EL (cell line): ENCODE data around the gene NELFA.
"Not testable (repeated sequence)": the region's sequence is repeated elsewhere in the genome, so short reads cannot be mapped to it uniquely, and the experiment has no call there.

ENCODE experiments used
- DNase-seq: peaks from one replicate; pipeline ENCODE4 v3.0.0-alpha.2; 2016

NELFA gene

GRCh38 chr4:1993718-1994516 is 14.9 kb downstream of the NELFA start:
- not testable (repeated sequence) for DNase-seq

DNA sequence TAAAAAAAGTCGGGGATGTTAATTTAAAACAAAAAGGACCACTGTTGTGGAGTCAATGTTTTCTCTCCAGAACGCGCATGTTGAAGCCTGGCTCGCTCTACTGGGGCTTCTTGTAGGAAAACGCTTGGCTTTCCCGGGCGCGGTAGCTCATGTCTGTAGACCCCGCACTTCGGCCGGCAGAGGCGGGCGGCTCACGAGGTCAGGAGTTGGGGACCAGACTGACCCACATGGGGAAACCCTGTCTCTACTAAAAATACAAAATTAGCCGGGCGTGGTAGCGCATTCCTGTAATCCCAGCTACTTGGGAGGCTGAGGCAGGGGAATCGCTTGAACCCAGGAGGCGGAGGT is 15.6 kb downstream of the NELFA start:
- DNase-seq: no peak

DNA sequence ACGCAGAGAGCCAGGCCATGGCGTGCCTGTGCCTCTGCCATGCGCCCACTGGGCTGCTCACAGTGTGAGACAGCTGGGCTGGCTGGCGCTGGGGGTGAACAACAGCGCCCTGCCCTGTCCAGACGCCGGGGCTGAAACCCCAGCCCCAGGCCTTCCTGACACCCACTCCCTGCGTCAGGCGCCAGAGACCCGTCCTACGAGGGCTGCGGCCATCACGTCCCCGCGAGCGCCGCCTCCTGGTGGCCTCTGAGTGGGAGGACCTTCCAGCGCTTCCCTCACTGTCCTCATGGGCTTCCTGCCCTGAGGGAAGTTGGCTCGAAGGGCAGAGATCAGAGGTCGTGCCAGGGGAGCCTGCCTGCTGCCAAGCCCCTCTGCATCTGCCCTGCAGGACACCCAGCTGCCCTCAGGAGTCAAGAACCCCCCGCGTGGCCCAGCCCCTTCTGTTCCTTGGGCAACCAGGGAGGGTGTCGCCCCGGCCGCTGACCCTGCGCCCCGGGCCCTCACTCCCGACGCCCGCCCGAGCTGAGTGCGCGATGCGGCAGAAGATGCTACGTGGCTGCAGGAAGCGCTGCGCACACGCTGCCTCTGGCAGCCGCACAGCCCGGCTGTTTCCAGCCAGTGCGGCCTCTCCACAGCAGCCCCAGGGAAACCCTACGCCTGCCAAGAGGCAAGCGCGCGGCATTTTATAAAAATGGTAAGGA is 16.2 kb downstream of the NELFA start:
- no peak for DNase-seq

DNA sequence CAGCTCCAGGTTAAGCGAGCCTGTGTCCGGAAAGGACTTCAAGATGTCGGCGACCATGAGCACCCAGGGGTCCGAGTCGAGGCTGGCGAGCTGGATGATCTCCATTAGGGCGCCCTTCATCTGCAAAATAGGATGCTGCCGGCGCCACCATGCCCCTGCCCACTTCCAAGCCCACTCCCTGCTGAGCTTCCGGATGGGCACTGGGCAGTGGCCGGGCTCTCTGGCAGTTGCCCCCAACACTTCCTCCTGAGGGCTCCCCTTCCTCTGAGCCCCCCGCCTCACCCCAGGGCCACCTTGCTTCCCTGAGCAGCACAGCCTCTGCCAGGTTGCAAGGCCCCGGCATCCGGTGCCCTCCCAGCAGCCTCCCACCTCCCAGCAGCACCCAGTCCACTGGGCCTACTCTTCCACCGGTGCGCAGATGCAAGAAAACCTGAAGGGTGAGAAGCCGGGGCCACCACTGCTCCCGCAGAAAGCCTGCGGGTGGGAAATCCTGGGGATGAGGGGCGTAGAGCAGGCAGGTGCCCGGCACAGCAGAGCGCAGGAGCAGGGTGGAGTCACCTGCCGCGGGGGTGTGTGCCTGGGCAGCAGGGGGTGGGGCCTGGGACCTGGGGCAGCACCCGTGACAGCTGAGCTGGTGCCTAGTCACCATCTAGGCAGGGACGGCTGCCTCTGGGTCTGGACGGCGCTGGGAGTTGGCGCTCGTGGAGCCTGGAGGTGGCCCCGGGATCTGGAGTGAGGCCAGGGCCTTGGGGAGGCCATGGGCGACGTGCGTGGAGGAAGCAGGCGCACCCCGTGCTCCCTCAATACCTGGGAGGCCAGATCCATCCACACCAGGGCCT is 17.0 kb downstream of the NELFA start:
- no peak for DNase-seq

GRCh38 chr4:1991087-1991486 is 17.7 kb downstream of the NELFA start:
- DNase-seq: no peak

GRCh38 chr4:1990676-1991075 is 18.1 kb downstream of the NELFA start:
- DNase-seq: no peak

DNA sequence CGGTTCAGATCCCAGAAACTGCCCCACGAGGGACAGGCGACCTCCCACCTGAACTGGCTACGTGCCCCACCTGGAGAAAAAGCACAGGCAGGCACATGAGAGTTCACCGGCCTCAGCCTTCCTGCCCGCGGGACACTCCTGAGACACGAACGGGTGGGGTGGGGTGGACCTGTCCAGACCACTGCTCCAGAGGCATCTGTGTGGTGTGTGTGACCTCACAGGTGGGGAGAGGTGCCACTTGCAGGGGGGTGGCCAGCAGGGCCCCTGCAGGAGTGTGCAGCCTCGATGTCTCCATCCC is 18.5 kb downstream of the NELFA start:
- DNase-seq: no peak

- DNase-seq: no peak
Measured at GRCh38 chr4:1989533-1990347, 19.0 kb downstream of the NELFA start.

- DNase-seq: no peak
Measured at GRCh38 chr4:1988327-1988724, 20.4 kb downstream of the NELFA start.

DNA sequence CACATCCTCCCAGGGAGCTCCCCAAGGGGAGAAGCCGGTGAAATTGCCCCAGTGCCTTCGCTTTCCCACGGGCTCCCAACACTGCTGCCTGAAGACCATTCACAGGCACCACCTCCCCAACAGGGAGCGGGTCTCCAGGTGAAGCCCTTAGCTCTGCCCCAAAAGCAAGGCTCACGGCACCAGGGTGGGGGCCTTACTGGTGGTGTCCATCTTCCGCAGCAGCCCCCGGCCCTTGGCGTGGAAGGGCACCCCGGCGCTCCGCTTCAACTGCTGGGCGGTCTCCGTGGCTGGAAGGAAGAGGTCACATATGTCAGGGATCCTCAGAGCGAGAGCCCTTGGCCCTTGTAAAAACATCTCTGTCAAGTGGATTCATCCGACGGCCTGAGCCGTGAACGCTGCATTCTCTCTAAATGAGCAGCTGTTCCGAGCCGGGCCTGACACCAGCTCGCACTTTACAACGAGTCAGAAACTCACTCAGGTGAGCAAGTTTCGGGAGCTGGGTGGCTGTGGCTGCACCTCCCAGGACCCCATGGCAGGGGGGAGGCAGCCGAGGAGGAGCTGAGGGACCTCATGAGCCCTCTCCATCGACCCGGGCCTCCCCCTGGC is 20.9 kb downstream of the NELFA start:
- DNase-seq: no peak

DNA sequence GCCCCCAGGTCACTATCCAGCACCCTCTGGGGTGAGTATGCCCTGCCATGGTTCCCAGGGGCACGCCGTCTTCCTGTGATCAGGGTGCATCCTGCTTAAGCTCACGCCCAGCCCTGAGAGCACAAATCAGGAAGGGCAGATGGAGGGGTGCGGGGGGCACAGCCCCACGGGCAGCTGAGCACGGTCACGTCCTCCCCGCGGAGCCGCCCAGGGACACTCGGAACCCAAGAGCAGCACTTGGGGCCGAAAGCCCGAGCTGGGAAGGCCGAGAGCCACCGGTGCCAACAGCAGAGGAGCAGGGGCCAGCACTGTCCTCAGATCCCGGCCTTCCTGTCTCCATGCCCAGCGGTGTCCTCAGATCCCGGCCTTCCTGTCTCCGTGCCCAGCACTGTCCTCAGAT is 21.5 kb downstream of the NELFA start:
- DNase-seq: no peak

DNA sequence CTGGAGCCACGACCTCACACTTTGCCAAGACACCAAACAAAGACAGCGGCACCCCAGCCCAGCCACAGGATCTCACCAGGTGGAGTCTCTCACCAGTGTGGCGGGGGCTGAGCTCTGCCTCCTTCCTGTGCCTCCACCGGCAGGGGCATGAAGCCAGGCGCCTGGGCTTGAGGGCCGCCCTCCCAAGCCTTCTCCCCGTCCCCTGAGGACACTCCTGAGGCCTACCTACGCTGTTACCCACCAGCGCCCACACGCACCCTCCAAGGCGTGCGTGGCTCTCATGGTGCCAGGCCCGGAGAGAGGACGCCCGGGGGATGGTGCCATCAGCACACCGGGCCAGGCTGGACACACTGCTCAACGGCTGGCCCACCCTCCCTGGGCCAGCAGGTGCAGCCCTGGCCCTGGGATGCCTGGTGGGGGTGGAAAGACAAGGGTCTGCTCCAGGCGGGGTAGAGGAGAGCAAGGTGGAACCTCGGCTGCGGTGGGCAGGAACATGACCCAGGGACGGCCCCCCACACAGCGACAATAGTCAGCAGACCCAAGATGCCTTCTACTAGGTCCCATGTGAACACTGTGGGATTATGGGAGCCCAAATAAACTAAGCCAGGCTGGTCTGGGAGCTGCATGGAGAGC is 22.1 kb downstream of the NELFA start:
- DNase-seq: no peak

GRCh38 chr4:1985780-1986577 is 22.8 kb downstream of the NELFA start:
- DNase-seq: no peak

- DNase-seq: no peak
Measured at GRCh38 chr4:1985294-1985693, 23.5 kb downstream of the NELFA start.

- no peak for DNase-seq
Measured at GRCh38 chr4:1984406-1985191, 24.2 kb downstream of the NELFA start.

GRCh38 chr4:1983846-1984405 is 24.8 kb downstream of the NELFA start:
- DNase-seq: no peak

GRCh38 chr4:1983053-1983845 is 25.5 kb downstream of the NELFA start:
- no peak for DNase-seq

- DNase-seq: no peak
Measured at GRCh38 chr4:1982124-1983052, 26.4 kb downstream of the NELFA start.
